IPS DF 6.9 (cell line): ENCODE measurements around the gene ATP8A2.

Experiments used
- DNase-seq: peaks from one replicate; pipeline ENCODE4 v3.0.0-alpha.2; 2013; ENCODE audit warnings: low read depth, low spot score
- H3K27ac ChIP-seq: one replicate; pipeline ENCODE4 v1.5.1; 2013; ENCODE audit warnings: low read length, control low read depth
- H3K27me3 ChIP-seq: 2 replicates; pipeline ENCODE4 v1.6.1; 2013; ENCODE audit warnings: mild to moderate bottlenecking, low read length; ENCODE audit not compliant: control insufficient read depth, insufficient read depth
- H3K36me3 ChIP-seq: 2 replicates; pipeline ENCODE4 v1.6.1; 2013; ENCODE audit warnings: low read length; ENCODE audit not compliant: control insufficient read depth, insufficient read depth
- H3K4me1 ChIP-seq: 2 replicates; pipeline ENCODE4 v1.6.1; 2013; ENCODE audit warnings: low read length; ENCODE audit not compliant: control insufficient read depth, insufficient read depth
- H3K4me3 ChIP-seq: 2 replicates; pipeline ENCODE4 v1.5.1; 2013; ENCODE audit warnings: mild to moderate bottlenecking, low read length
- H3K9me3 ChIP-seq: 2 replicates; pipeline ENCODE4 v1.6.1; 2013; ENCODE audit warnings: low read length, inconsistent platforms; ENCODE audit not compliant: control insufficient read depth, insufficient read depth
- WGBS: extraction: QIAGEN DNeasy Blood & Tissue Kit; methylation state at CpG from one replicate; pipeline ENCODE4 v1.1.7; 2013; ENCODE audit warnings: mixed read lengths, missing lambda C conversion rate; ENCODE audit not compliant: insufficient read length, insufficient coverage; 5-methylcytosine and 5-hydroxymethylcytosine counted together

Gene ATP8A2

DNA sequence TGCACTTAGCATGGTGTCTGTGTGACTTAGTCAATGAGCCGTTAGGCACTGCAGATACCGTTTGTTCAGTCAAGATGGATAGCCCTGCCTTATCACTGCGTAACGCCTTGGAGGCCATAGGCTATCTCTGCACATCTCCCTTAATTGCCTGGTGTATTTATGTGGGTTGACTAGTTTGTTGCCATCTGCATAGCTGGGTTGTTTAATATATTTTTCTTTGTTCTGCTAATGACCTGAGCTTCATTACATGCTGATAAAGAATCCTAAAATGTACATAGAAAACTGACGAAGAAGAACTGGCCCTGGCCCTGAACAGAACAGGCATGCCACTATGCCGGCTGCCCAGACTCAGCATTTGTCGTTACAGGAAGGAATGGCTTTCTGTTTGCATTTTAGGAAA lies 382.2 kb downstream of the ATP8A2 start:
- DNase-seq = no peak
- no peaks in the 10 kb centered on the region for H3K4me1 ChIP-seq
- WGBS = no CpG with 5 or more reads among the region's 7 CpGs
- H3K27me3 ChIP-seq = no peaks in the 10 kb centered on the region
- no peaks in the 10 kb centered on the region for H3K36me3 ChIP-seq
- no peak overlapping the region for H3K27ac ChIP-seq
- H3K9me3 ChIP-seq = no peaks in the 10 kb centered on the region
- no peak overlapping the region for H3K4me3 ChIP-seq

DNA sequence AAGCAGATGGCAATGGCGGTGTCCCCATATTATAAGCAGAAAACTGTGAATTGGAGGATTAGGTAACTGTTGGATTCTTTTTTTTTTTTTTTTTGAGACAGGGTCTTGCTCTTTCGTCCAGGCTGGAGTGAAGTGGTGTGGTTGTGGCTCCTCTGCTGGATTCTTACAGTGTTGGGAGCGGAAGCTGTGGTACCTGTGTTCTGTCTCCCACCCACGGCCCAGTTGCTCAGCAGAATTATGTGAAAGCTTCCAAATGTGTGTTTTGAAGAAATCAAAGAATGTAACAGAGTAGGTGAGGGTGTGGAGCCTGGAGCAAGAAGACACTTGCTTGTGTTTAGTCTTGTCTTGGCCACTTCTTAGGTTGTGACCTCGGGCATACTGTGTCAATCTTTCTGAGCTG lies 384.5 kb downstream of the ATP8A2 start:
- no peak for DNase-seq

DNA sequence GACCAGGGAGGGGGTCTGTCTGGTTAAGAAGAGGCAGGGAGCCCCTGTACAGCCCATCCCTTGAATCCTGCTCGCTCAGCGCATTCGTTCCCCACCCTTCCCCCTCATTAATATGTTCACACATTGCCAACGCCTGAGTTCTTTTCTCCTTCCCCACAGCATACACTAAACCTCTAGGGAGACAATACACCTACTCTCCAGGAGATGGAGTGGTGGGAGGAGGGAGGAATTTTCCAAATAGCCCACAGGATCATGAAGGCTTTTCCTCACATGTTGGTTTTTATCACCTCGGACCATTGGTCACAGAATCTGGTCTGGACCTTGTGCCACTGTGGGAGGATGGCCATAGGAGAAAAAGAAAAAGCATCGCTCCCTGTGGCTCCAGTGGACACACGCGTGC lies 385.1 kb downstream of the ATP8A2 start:
- no peak overlapping the region for H3K4me3 ChIP-seq
- H3K27me3 ChIP-seq = no peaks in the 10 kb centered on the region
- H3K27ac ChIP-seq = no peak overlapping the region
- no CpG with 5 or more reads among the region's 8 CpGs for WGBS
- no peak for DNase-seq
- H3K4me1 ChIP-seq = no peaks in the 10 kb centered on the region
- no peaks in the 10 kb centered on the region for H3K36me3 ChIP-seq
- no peaks in the 10 kb centered on the region for H3K9me3 ChIP-seq

More for the DNA sequence above, 384.5 kb downstream of the ATP8A2 start:
- no peak overlapping the region for H3K27ac ChIP-seq
- no peaks in the 10 kb centered on the region for H3K4me1 ChIP-seq
- H3K36me3 ChIP-seq = no peaks in the 10 kb centered on the region
- no CpG with 5 or more reads among the region's 5 CpGs for WGBS
- H3K9me3 ChIP-seq = no peaks in the 10 kb centered on the region
- H3K27me3 ChIP-seq = no peaks in the 10 kb centered on the region
- H3K4me3 ChIP-seq = no peak overlapping the region

DNA sequence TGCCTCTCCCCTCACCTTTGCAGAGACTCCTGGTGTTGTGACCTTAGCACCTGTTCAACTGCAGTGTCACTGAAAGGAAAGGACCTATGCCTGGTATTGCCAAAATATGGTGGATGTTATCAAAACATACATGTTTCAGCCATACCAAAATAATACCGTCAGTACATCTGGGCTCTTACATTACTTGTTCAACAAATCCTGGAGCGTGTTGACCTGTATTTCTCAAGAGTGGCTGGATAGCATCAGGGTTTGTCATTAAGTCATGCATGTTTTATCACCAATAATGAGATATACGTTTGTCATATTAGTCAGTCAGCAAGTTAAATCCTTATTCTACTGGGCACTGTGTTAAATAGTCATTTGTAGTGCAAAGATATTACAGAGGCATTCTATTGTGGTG lies 389.3 kb downstream of the ATP8A2 start:
- no peak overlapping the region for H3K27ac ChIP-seq
- DNase-seq = no peak
- no CpG with 5 or more reads among the region's 3 CpGs for WGBS
- H3K4me3 ChIP-seq = no peak overlapping the region
- no peaks in the 10 kb centered on the region for H3K4me1 ChIP-seq
- no peaks in the 10 kb centered on the region for H3K9me3 ChIP-seq
- no peaks in the 10 kb centered on the region for H3K36me3 ChIP-seq
- H3K27me3 ChIP-seq = no peaks in the 10 kb centered on the region

DNA sequence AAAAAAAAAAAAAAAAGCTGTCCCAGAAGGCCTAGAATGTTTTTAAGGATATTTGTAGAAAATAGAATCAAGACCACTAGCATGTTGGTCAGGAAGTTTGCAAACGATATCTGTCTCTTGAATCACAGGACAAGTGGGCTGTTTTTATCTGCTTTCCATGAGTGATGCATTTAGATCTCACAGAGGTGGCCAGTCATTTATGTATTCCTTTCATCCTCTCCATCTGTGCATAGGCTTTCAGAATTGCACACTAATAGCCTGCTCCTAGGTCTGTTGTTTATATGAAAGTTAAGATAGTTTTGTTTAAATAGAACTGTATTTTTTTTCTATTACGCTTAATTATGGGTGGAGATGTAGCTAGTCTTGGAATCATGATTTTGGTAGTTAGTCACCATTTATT lies 390.5 kb downstream of the ATP8A2 start:
- H3K36me3 ChIP-seq = no peaks in the 10 kb centered on the region
- DNase-seq = no peak
- H3K27me3 ChIP-seq = no peaks in the 10 kb centered on the region
- WGBS = 100% methylated on average over 1 of the region's 2 CpGs
- H3K4me3 ChIP-seq = no peak overlapping the region
- no peak overlapping the region for H3K27ac ChIP-seq
- H3K4me1 ChIP-seq = no peaks in the 10 kb centered on the region
- H3K9me3 ChIP-seq = no peaks in the 10 kb centered on the region

DNA sequence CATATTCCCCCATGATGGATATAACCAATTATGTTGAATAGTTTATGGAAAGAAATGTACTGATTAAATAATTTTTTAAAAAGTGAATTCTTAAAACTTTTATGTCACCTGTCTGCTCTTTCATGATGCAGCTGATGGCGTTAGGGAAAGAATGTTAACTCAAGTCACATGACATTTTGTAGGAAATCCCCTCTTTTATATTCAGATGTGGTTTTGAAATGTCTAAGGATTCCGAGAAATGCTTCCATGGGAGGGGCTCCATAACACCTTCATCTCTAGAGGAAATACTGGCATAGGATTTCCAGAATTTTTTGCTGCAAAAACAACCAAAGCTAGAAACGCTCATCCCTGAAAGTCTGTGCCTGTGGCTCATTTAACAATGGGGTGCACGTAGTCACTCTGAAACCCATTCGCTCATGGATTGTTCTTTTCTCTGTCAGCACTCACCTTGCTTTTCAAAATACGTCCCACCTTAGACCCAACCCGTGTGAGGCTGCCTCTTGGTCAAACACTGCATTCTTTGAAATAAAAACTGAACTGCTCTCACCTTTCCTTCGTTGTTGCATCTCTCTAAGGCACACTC lies 391.1 kb downstream of the ATP8A2 start:
- H3K9me3 ChIP-seq = no peaks in the 10 kb centered on the region
- H3K4me1 ChIP-seq = no peaks in the 10 kb centered on the region
- DNase-seq = no peak
- H3K4me3 ChIP-seq = no peak overlapping the region
- H3K27ac ChIP-seq = no peak overlapping the region
- no CpG with 5 or more reads among the region's 8 CpGs for WGBS
- no peaks in the 10 kb centered on the region for H3K36me3 ChIP-seq
- no peaks in the 10 kb centered on the region for H3K27me3 ChIP-seq

DNA sequence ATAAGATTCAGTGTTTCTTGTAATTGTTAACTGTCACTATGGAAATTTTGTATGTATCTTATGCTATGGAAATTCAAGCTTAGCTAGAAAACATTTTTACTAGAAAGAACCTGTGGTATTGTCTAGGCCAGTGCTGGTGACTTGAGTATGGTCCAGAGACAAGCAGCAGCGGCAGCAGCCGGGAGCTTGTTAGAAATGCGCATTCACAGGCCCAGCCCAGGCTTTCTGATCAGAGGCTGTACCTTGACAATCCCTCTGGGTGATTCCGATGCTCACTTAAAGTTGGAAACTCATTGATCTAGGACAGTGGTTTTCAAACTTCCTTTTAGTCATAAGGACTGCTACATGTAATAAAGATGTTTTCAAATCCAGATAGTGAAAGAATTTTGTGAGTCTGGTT lies 392.6 kb downstream of the ATP8A2 start:
- no peaks in the 10 kb centered on the region for H3K27me3 ChIP-seq
- no CpG with 5 or more reads among the region's 4 CpGs for WGBS
- H3K4me3 ChIP-seq = no peak overlapping the region
- H3K4me1 ChIP-seq = no peaks in the 10 kb centered on the region
- no peak overlapping the region for H3K27ac ChIP-seq
- no peaks in the 10 kb centered on the region for H3K36me3 ChIP-seq
- H3K9me3 ChIP-seq = no peaks in the 10 kb centered on the region
- no peak for DNase-seq

DNA sequence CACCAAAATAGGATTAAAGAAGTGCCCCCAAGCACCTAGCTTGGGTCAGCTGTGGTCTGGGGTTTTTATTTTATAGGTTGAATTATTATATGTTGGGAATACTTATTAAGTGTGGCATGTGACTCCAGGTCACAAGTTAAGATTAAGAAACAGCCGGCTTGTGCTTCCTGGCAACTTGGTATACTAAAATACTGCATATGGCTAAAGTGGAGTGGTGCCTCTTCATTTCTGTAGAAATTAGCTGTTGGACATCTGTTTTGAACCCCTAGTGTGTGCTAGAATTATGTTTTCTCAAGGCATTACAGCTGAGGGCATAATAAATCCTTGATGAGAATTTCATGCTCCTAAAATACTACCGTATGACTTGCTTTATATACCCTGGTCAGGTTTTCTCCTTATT lies 393.5 kb downstream of the ATP8A2 start:
- Histone ChIP-seq H3K4me1 (no peaks in the 10 kb centered on the region), H3K4me3 (no peak overlapping the region), H3K9me3 (no peaks in the 10 kb centered on the region), H3K27ac (no peak overlapping the region), H3K27me3 (no peaks in the 10 kb centered on the region), H3K36me3 (no peaks in the 10 kb centered on the region)
- no peak for DNase-seq
- WGBS = no CpG with 5 or more reads among the region's 2 CpGs

DNA sequence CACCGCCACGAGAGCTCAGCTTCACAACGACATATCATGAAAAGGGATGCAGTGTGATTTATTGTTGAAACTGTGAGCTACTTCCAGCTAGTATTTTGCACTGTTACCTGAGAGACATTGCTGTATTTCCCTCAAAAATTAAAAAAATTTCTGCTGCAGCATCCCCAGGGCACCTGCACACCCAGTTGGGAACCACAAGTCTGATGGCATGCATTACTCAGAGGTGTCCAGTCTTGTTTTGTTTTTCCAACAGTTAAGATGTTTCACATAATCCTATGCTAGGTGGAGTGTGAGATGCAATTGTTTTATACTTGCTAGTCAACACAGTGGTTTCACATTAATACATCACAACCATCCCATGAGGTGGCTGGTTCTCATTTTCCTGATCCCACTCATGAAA lies 394.8 kb downstream of the ATP8A2 start:
- H3K4me3 ChIP-seq = no peak overlapping the region
- H3K27me3 ChIP-seq = no peaks in the 10 kb centered on the region
- H3K4me1 ChIP-seq = peaks cover 3% of the 10 kb centered on the region; the same call in 1 of the 2 replicates
- no peak overlapping the region for H3K27ac ChIP-seq
- H3K36me3 ChIP-seq = no peaks in the 10 kb centered on the region
- H3K9me3 ChIP-seq = no peaks in the 10 kb centered on the region
- no CpG with 5 or more reads among the region's 3 CpGs for WGBS
- no peak for DNase-seq

DNA sequence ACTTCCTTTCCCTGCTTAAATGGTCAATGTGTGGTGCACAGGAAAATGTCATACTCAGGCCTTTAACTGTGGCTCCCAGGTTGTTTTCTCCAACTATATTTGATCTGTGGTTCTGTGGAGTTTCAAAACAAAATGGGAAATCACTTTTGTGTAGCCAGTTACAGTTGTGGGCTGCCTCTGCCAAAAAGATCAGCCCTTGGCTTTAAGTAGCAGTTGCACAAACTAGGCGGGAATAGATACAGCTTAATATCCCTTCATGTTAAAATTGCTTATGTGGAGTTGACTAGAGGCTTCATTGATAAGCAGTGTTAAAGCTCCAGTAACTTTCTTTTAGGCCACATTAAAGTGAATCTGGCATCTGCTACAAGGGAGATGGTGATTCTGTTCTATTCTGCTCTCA lies 395.2 kb downstream of the ATP8A2 start:
- no CpG with 5 or more reads among the region's 1 CpG for WGBS
- no peak for DNase-seq

DNA sequence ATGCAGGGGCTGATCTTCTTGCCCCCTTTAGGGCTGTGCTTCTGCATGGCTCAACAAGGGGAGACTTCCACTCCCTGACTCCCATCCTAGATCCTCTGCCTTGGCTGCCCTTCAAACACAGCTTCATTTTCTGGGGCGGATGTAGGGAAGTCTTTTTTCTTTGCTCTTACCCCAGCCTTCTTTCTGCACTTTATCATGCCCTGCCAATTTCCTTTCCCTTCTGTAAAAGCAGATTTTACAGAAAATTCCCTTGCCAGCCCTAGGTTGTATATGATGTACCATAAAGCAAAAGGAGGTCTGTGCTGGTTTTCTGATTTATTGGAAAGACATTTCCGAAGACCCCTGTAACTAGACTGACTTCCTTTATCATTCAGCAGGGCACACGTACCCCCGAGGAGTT lies 396.6 kb downstream of the ATP8A2 start:
- no peaks in the 10 kb centered on the region for H3K27me3 ChIP-seq
- no peak overlapping the region for H3K27ac ChIP-seq
- no peaks in the 10 kb centered on the region for H3K36me3 ChIP-seq
- H3K4me3 ChIP-seq = no peak overlapping the region
- WGBS = no CpG with 5 or more reads among the region's 4 CpGs
- H3K9me3 ChIP-seq = no peaks in the 10 kb centered on the region
- DNase-seq = no peak
- peaks cover 4% of the 10 kb centered on the region; the same call in 1 of the 2 replicates for H3K4me1 ChIP-seq

More for the DNA sequence above, 395.2 kb downstream of the ATP8A2 start:
- no peaks in the 10 kb centered on the region for H3K9me3 ChIP-seq
- H3K4me1 ChIP-seq = peaks cover 4% of the 10 kb centered on the region; the same call in 1 of the 2 replicates
- H3K36me3 ChIP-seq = no peaks in the 10 kb centered on the region
- no peak overlapping the region for H3K27ac ChIP-seq
- no peaks in the 10 kb centered on the region for H3K27me3 ChIP-seq
- no peak overlapping the region for H3K4me3 ChIP-seq
